A549 treated with DMSO at 1 μM for 4 hours (cell line): ENCODE data around the gene C21orf58. TPM values are rescaled to one million over a fixed set of nuclear protein-coding genes. Genes with fewer than 3 reads are reported as not detected.

Experiments used
- total RNA-seq: library from RNA; stranded (reverse); fragments of 200-300 nt; extraction: Qiagen RNA extraction; gene quantifications from 5 replicates; pipeline ENCODE4 v1.2.3, GENCODE V29; 2022; ENCODE audit warnings: low read depth

C21orf58 gene
- 4.1 to 7.1 TPM (median 5.7 TPM) in 5 replicates for total RNA-seq

DNA sequence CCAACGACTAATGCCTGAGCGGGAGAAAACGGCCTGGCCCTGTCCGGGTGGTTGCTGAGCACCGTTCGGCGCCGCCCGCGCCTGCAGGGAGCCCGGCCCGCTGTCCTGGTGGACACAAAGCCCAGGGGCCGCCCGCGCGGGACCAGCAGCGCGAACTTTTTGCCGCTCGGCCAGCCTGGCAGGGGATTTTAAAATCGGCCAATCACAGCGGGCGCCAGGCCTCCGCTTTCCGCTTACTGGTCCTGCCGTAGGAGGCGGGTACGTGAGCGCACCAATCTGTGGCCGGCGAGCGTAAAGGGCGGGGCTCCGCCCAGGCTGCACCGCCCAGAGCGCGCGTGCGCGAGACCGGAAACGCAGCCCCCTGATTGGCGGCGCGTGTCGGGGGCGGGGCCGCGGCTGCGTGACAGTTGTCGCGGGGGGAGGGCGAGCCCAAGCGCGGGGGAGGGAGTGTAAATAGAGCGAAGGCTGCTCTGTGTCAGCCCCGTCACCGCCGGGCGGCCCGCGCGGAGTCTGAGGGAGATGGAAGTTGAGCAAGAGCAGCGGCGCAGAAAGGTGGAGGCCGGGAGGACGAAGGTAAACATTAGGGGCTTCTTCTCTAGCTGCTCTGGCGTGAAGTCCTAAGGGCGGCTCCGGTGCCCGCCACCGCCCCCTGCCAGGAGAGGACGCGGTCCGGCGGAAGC is at the start of gene C21orf58, which contains the start of gene PCNT:
TSS of gene C21orf58 (minus strand) at position 161 of the 680 bp plus-strand sequence. CDS start 1,132 bp downstream, outside the sequence.
TSS of gene PCNT (plus strand) at position 447 of the 680 bp plus-strand sequence. CDS start at position 520, 73 bp downstream.

DNA sequence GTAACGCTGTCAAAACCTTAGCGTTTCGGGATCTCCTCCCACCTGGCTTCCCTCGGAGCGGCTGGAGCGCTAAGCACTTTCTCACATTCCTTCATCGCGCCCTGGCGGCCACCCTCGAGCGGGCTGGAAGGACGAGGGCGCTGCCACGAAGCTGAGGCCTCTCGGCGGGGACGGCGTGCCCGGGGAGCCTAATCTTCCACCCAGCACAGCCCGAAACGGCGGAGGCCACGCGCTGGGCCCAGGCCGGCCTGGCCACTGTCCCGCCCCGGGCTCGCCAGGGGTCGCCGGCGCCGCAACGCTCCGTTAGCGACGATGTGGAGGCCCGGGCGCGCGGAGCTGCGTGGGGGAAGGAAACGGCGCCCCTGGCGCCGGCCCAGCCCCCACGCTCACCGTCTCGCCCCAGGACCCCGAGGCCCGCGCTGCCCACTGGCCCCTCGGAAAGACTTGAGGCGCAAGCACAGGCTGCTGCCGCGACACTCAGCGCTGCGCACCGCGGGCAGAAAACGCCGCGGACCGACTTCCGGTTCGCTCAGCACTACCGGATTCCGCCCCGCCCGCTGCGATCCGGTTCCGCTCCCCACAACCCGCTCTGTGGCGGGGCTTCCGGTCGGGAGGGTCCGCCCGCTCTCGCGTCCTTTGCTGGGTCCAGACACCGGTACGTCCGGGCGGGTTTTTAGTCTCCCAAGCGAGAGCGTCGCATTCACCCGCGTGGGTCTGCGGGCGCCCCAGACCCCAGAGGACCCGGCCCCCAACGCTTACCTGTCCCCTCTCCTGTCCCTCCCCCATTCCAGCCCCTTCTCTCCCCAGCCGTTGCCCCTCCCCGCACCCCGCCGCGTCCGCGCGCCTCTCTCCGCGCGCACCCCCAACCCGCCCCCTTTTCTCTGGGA is 37.7 kb downstream of the C21orf58 start, which contains the start of gene YBEY:
TSS of gene YBEY (plus strand) at position 582 of the 887 bp plus-strand sequence. CDS start 572 bp downstream, outside the sequence.

DNA sequence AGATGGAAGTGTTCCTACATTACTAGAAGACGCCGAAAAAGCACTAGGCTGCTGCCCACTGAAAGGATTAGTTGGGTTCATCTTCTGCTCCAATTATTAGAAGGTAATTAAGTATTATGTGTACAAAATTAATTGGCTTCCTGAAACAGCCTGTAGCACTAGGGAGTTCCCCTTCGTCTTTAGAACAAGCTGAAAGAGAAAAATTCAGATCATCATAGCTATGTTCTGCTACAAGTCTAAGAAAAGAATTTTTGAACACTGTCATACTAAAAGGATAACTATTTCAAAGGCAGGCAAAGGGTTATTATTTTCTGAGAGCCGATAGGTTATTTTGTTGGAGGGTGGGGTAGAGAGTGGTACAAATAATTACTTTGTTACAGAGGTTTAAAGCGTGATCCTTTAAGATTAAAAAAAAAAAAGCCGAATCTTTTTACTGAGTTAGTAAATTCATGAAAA is 38.4 kb downstream of the C21orf58 start, which contains the start of gene MCM3AP:
TSS of gene MCM3AP (minus strand) at position 406 of the 456 bp plus-strand sequence. CDS start at position 81, 325 bp downstream.

Other genes starting within 250 kb of the C21orf58 start
- 14.0 to 18.0 TPM (median 16.1 TPM) in 5 replicates for gene COL6A2, start 225.8 kb downstream of the C21orf58 start, total RNA-seq
- gene FTCD, start 168.3 kb downstream of the C21orf58 start, total RNA-seq = 0.08 to 0.16 TPM in 2 of 5 replicates, not detected in the others
- gene SPATC1L, start 139.4 kb downstream of the C21orf58 start, total RNA-seq = 0.08 TPM in 2 of 5 replicates, not detected in the others
- 12.8 to 13.5 TPM (median 13.3 TPM) in 5 replicates for gene LSS, start 95.1 kb downstream of the C21orf58 start, total RNA-seq
- 30.4 to 49.6 TPM (median 47.5 TPM) in 5 replicates for gene MCM3AP, start 38.3 kb downstream of the C21orf58 start, total RNA-seq
- 25.8 to 33.3 TPM (median 29.5 TPM) in 5 replicates for gene YBEY, start 37.5 kb downstream of the C21orf58 start, total RNA-seq
- gene PCNT, start 286 bp upstream of the C21orf58 start, total RNA-seq = 12.9 to 17.5 TPM (median 14.8 TPM) in 5 replicates
- gene DIP2A, start 135.0 kb upstream of the C21orf58 start, total RNA-seq = 9.1 to 14.4 TPM (median 13.1 TPM) in 5 replicates